H1 (cell line): Measurements from ENCODE around the gene SYNDIG1. TPM values are rescaled to one million over a fixed set of nuclear protein-coding genes. Genes with fewer than 3 reads are reported as not detected.

ENCODE experiments used
- HDAC2 ChIP-seq, 2 experiments: fragments of 300-600 bp in 1 of 2; sonication (generic) in 1 of 2; IDR thresholded peaks; 2 replicates each; pipeline ENCODE4 v1.6.1; 2011 to 2012; ENCODE audit warnings: low read depth in 2 of 2, low read length in 2 of 2, mild to moderate bottlenecking in 2 of 2, moderate library complexity in 2 of 2, borderline replicate concordance in 1 of 2, inconsistent platforms in 1 of 2
- USF2 ChIP-seq: IDR thresholded peaks from 2 replicates; pipeline ENCODE4 v1.6.1; 2011; ENCODE audit warnings: low read length, improper control_type of control experiment
- polyA plus RNA-seq, 7 experiments: library from polyadenylated mRNA; depleted of rRNA in 3 of 7; stranded (reverse) in 5 of 7; unstranded in 2 of 7; fragments of >200 nt in 5 of 7; fragments of 200-250 nt in 2 of 7; gene quantifications; 1 replicate in 5 of 7; 2 replicates in 1 of 7; 4 replicates in 1 of 7; pipeline versions ENCODE4 v1.2.1 to v1.2.3, GENCODE V29; 2011 to 2013; ENCODE audit warnings: missing spikeins in 2 of 7, mixed read lengths in 2 of 7
- total RNA-seq: library from RNA; stranded (reverse); fragmentation: NEBNext Ultra II Directional; extraction: Animal tissue kit (Norgen Biotek cat#: 25700); gene quantifications from 2 replicates; pipeline ENCODE4 v1.2.1, GENCODE V29; 2021

Gene SYNDIG1
- total and polyA plus RNA-seq, 2 of the 8 experiments (the other 6 are each of a cell fraction or from before 2014, with no cell fraction given), result 6.5 to 7.8 TPM

GRCh38 chr20:24458436-24458835 is 11.0 kb upstream of the SYNDIG1 start (continued):
- TF ChIP-seq HDAC2 (IDR thresholded peaks at IDR 0.05; ENCODE audit: borderline replicate concordance in 1 of 2, low read depth in 2 of 2, low read length in 2 of 2) (no peak), USF2 (no peak)
